ENCODE data around the gene ATXN2. TPM values are rescaled to one million over a fixed set of nuclear protein-coding genes. Genes with fewer than 3 reads are reported as not detected.
A peak's percentile ranks its signal among the peaks of the same experiment; 100 is the strongest.
"Not testable (repeated sequence)": the region's sequence is repeated elsewhere in the genome, so short reads cannot be mapped to it uniquely, and the experiment has no call there.

The ATXN2 gene
- 10 to 100 TPM; 38.2 to 39.3 TPM for total RNA-seq

- Mint-ChIP-seq H3K9me3 (ENCODE audit: low read depth) (no peaks in the 10 kb centered on the region), H3K4me1 (peaks cover 26% of the 10 kb centered on the region), H3K36me3 (no peaks in the 10 kb centered on the region), H3K4me3 (peak within 1 kb of the TSS; percentile 82), H3K27ac (peak within 1 kb of the TSS; percentile 82), H3K27me3 (no peaks in the 10 kb centered on the region)
- CTCF ChIA-PET, result interaction anchor here (0.6 kb wide), 1 partner anchor 488 kb away, joined by 3 read pairs; no protein-coding TSS in a partner anchor
- ATAC-seq, result peak; percentile 70
- DNase-seq, result peak; percentile 66
Measured at GRCh38 chr12:111598637-111599452, at the start of gene ATXN2. TSS of gene ATXN2 (minus strand) at chr12:111599315. CDS start at chr12:111599034, 281 bp downstream.

- H3K4me1 Mint-ChIP-seq, result no peaks in the 10 kb centered on the region
- no peak for ATAC-seq
- H3K27ac Mint-ChIP-seq, result no peak overlapping the region
- no peaks in the 10 kb centered on the region for H3K9me3 Mint-ChIP-seq (ENCODE audit: low read depth)
- H3K36me3 Mint-ChIP-seq, result peaks cover 30% of the 10 kb centered on the region
- H3K4me3 Mint-ChIP-seq, result no peak overlapping the region
- CTCF ChIA-PET, result no interaction called here
- DNase-seq, result no peak
- no peaks in the 10 kb centered on the region for H3K27me3 Mint-ChIP-seq
Measured at GRCh38 chr12:111645433-111645832, 46.3 kb upstream of the ATXN2 start.

DNA sequence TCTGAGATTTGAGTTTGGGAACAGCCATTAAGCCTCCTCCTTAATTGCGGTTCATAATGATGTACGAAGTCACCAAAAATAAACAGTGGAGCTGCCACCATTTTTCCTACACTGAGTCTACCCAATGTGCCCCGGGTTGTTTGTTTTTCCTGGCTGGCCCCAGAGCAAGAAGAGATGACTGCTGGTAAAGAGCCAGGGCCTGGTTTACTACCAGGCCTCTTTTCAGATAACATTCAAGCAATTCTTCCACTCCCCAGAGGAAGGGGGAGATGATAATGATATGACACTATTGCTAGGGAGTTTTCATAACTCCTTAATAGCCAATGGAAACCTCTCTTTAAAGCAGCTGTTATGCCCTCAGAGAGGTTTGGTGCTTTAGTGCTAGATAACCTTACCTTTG lies 44.3 kb upstream of the ATXN2 start:
- no peaks in the 10 kb centered on the region for H3K4me1 Mint-ChIP-seq
- no peaks in the 10 kb centered on the region for H3K9me3 Mint-ChIP-seq (ENCODE audit: low read depth)
- H3K4me3 Mint-ChIP-seq, result no peak overlapping the region
- no peak for ATAC-seq
- no peak for DNase-seq
- H3K36me3 Mint-ChIP-seq, result peaks cover 20% of the 10 kb centered on the region
- H3K27ac Mint-ChIP-seq, result no peak overlapping the region
- H3K27me3 Mint-ChIP-seq, result no peaks in the 10 kb centered on the region
- CTCF ChIA-PET, result interaction anchor here (1.4 kb wide), 1 partner anchor 9 kb away, joined by 3 read pairs; no protein-coding TSS in a partner anchor

GRCh38 chr12:111642681-111643426 lies 43.7 kb upstream of the ATXN2 start:
- no peaks in the 10 kb centered on the region for H3K27me3 Mint-ChIP-seq
- ATAC-seq (no peak), DNase-seq (no peak)
- H3K27ac Mint-ChIP-seq, result no peak overlapping the region
- H3K36me3 Mint-ChIP-seq, result peaks cover 20% of the 10 kb centered on the region
- CTCF ChIA-PET, result interaction anchor here (1.4 kb wide), 1 partner anchor 9 kb away, joined by 3 read pairs; no protein-coding TSS in a partner anchor
- H3K4me3 Mint-ChIP-seq, result no peak overlapping the region
- no peaks in the 10 kb centered on the region for H3K9me3 Mint-ChIP-seq (ENCODE audit: low read depth)
- no peaks in the 10 kb centered on the region for H3K4me1 Mint-ChIP-seq

DNA sequence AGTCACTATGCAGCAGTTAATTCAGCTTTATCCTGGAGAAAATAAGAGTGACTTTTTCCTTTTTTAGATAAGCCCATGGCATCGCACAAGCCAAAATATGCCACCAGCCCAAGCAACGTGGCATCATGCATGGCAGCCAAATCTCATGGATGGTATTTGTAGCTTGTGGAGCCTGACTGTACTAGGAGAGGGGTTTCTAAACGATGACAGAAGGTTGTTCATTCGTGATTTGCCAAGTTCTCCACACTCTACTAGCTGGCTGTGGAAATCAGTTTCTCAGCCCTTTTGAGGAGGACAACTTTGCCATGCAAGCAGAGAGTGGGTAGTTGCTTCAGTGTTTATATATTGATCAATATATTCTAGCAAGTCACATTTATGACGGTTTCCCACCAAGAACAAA lies 41.4 kb upstream of the ATXN2 start:
- Mint-ChIP-seq H3K4me3 (no peak overlapping the region), H3K27me3 (no peaks in the 10 kb centered on the region), H3K27ac (no peak overlapping the region), H3K9me3 (ENCODE audit: low read depth) (no peaks in the 10 kb centered on the region), H3K36me3 (peaks cover 14% of the 10 kb centered on the region), H3K4me1 (no peaks in the 10 kb centered on the region)
- DNase-seq, result no peak
- ATAC-seq, result no peak
- CTCF ChIA-PET, result interaction anchor here (1.2 kb wide), 1 partner anchor 244 kb away, joined by 4 read pairs; no protein-coding TSS in a partner anchor

DNA sequence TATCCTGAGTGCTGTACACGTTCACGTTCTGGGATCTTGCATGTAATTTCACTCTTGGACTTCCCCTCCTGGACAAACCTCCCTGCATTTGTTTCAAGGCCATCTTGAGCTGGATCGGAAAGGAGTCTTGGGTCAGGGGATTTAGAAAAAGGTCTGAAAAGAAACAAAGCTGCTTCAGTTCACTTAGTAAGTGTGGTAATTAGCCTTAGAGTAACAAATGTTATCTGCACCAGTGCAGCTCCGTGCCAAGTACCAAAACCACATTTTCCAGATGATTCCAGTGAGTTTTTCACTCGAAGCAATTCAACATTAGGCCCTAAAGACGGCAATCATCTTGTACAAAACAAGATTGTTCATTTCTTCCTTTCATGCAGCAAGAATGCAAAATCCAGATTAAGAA lies 39.4 kb upstream of the ATXN2 start:
- H3K27ac Mint-ChIP-seq, result no peak overlapping the region
- CTCF ChIA-PET, result no interaction called here
- H3K9me3 Mint-ChIP-seq (ENCODE audit: low read depth), result no peaks in the 10 kb centered on the region

DNA sequence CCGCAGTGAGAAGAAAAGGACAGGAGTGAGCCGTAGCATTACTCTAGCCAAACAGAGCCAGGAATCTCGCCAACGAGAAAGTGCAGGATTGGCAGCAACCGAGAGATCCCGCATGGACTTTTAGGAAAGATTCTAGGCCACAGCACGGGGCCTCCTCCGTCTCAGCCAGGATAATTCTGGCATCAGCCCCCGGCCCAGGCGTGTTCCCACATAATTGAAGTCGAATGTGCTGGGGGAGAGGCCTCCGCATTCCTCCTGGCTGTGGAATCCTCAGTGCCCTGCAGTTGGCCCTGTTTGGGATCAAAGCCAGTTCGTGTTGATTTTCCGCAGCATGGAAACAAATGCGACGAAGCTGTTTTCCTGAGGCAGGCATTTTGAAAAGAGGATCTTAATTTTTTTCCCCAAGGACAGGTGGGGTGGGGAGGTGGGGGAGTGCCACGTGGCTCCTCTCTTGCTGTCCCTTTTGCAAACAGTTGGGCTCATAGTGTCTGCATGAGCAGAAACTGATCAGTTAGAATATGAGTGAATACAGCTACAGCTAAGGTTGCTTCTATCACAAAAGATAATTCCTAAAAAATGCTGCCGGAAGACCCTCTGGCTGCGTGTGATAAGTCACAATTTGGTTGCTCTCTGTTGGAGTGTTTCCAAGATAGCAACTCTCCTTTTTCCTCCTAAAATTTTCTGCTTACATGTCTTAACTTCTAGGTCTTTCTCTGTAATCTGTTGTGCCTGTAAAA lies 37.3 kb upstream of the ATXN2 start:
- DNase-seq (no peak), ATAC-seq (no peak)
- H3K27me3 Mint-ChIP-seq, result no peaks in the 10 kb centered on the region
- CTCF ChIA-PET, result no interaction called here
- no peaks in the 10 kb centered on the region for H3K4me1 Mint-ChIP-seq
- H3K36me3 Mint-ChIP-seq, result no peaks in the 10 kb centered on the region
- H3K9me3 Mint-ChIP-seq (ENCODE audit: low read depth), result no peaks in the 10 kb centered on the region
- H3K4me3 Mint-ChIP-seq, result no peak overlapping the region
- no peak overlapping the region for H3K27ac Mint-ChIP-seq

More for the DNA sequence above, 39.4 kb upstream of the ATXN2 start:
- Mint-ChIP-seq H3K4me1 (no peaks in the 10 kb centered on the region), H3K27me3 (no peaks in the 10 kb centered on the region), H3K4me3 (no peak overlapping the region), H3K36me3 (peaks cover 5% of the 10 kb centered on the region)
- ATAC-seq (no peak), DNase-seq (no peak)

GRCh38 chr12:111635524-111635923 lies 36.4 kb upstream of the ATXN2 start:
- H3K27me3 Mint-ChIP-seq, result no peaks in the 10 kb centered on the region
- CTCF ChIA-PET, result no interaction called here
- ATAC-seq, result no peak

DNA sequence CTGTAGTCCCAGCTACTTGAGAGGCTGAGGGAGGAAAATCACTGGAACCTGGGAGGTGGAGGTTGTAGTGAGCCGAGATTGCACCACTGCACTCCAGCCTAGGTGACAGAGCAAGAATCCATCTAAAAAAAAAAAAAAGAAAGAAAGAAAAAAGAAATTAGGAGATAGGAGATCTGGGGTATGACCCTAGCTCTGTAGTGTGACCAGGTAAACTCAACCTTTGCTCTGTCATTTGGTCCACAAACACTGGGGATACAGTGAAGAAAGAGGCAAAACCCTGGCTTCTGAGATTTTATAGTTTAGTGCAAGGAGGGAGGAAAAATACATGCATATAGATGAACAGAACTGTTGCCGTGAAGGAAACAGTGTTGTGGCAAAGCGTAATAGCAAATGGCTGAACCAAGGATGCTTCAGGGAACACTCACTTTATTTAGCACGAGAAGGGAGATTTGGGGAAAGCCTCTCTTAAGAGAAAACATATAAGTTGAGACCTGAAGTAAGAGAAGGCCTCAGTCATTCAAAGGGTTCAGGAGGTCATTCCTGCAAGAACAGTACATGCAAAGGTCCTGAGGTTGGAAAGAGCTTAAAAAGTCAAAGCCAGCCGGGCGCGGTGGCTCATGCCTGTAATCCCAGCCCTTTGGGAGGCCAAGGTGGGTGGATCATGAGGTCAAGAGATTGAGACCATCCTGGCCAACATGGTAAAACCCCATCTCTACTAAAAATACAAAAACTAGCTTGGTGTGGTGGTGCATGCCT lies 29.6 kb upstream of the ATXN2 start:
- DNase-seq, result no peak
- no peak for ATAC-seq
- Mint-ChIP-seq H3K4me1 (no peaks in the 10 kb centered on the region), H3K27ac (no peak overlapping the region), H3K27me3 (no peaks in the 10 kb centered on the region), H3K36me3 (no peaks in the 10 kb centered on the region), H3K4me3 (no peak overlapping the region), H3K9me3 (ENCODE audit: low read depth) (no peaks in the 10 kb centered on the region)
- CTCF ChIA-PET, result no interaction called here

More at GRCh38 chr12:111635524-111635923, 36.4 kb upstream of the ATXN2 start:
- Mint-ChIP-seq H3K9me3 (ENCODE audit: low read depth) (no peaks in the 10 kb centered on the region), H3K27ac (no peak overlapping the region), H3K36me3 (no peaks in the 10 kb centered on the region), H3K4me3 (no peak overlapping the region), H3K4me1 (no peaks in the 10 kb centered on the region)
- no peak for DNase-seq

DNA sequence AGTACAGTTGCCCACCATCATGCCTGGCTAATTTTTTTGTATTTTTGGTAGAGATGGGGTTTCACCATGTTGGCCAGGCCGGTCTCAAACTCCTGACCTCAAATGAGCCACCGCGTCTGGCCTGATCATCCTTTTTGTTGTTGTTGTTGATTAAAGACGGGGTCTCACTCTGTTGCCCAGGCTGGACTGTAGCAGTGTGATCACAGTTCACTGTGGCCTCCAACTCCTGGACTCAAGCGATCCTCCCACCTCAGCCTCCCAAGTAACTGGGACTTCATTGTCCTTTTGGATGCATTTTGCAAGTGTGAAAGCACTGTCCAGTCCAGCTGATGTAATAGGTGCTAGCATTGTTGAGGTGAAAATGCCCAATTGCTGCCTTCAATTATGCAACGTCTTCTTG lies 27.1 kb upstream of the ATXN2 start:
- Mint-ChIP-seq H3K9me3 (ENCODE audit: low read depth) (no peaks in the 10 kb centered on the region), H3K36me3 (no peaks in the 10 kb centered on the region), H3K4me3 (no peak overlapping the region), H3K4me1 (no peaks in the 10 kb centered on the region), H3K27ac (no peak overlapping the region), H3K27me3 (no peaks in the 10 kb centered on the region)
- no peak for DNase-seq
- ATAC-seq, result no peak
- CTCF ChIA-PET, result no interaction called here

DNA sequence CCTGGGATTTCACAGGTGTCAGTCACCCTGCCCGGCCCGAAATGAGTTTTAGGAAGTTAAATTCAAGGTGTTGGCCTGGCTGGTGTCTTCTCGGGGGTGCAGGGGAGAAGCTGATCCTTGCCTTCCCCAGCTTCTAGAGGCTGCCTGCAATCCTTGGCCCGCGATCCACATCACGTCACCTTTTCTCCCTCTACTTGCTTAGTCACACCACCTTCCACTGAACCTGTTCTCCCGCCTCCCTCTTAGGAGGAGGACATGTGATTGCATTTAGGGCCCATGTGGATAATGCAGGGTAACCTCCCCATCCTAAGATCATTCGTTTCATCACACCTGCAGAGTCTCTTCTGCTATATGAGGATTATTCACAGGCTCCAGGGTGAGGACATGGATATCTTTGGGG lies 25.4 kb upstream of the ATXN2 start:
- Mint-ChIP-seq H3K36me3 (no peaks in the 10 kb centered on the region), H3K9me3 (ENCODE audit: low read depth) (no peaks in the 10 kb centered on the region), H3K4me1 (no peaks in the 10 kb centered on the region), H3K4me3 (no peak overlapping the region), H3K27me3 (no peaks in the 10 kb centered on the region), H3K27ac (no peak overlapping the region)
- DNase-seq, result no peak
- no peak for ATAC-seq
- CTCF ChIA-PET, result interaction anchor here (1.0 kb wide), 1 partner anchor 227 kb away, joined by 3 read pairs; no protein-coding TSS in a partner anchor

- ATAC-seq; H3K27ac Mint-ChIP-seq; DNase-seq; H3K4me3 Mint-ChIP-seq; H3K36me3 Mint-ChIP-seq; H3K27me3 Mint-ChIP-seq; H3K4me1 Mint-ChIP-seq; CTCF ChIA-PET; H3K9me3 Mint-ChIP-seq (ENCODE audit: low read depth): not testable (repeated sequence)
Measured at GRCh38 chr12:111617841-111618240, 18.7 kb upstream of the ATXN2 start.

GRCh38 chr12:111616177-111616623 lies 17.1 kb upstream of the ATXN2 start:
- Mint-ChIP-seq H3K9me3 (ENCODE audit: low read depth) (no peaks in the 10 kb centered on the region), H3K27ac (no peak overlapping the region), H3K4me3 (no peak overlapping the region), H3K36me3 (no peaks in the 10 kb centered on the region), H3K4me1 (peaks cover 3% of the 10 kb centered on the region), H3K27me3 (no peaks in the 10 kb centered on the region)
- ATAC-seq (no peak), DNase-seq (no peak)
- CTCF ChIA-PET, result no interaction called here
